Testis (tissue), 3 donors: Measurements from ENCODE around the gene ZNF606. TPM values are rescaled to one million over a fixed set of nuclear protein-coding genes. Genes with fewer than 3 reads are reported as not detected.
"Not testable (repeated sequence)": the region's sequence is repeated elsewhere in the genome, so short reads cannot be mapped to it uniquely, and the experiment has no call there.

Experiments
- DNase-seq: peaks from one replicate; pipeline ENCODE4 v3.0.0-alpha.2; 2019
- H3K27ac ChIP-seq, 2 donors: fragments of 200-600 bp; sonication (generic); one replicate each; pipeline ENCODE4 v1.5.1; 2019
- H3K27me3 ChIP-seq: fragments of 200-600 bp; sonication (generic); one replicate; pipeline ENCODE4 v1.5.1; 2019
- H3K36me3 ChIP-seq: fragments of 200-600 bp; sonication (generic); one replicate; pipeline ENCODE4 v1.5.1; 2017; ENCODE audit warnings: low read depth; ENCODE audit errors: missing control alignments
- H3K4me1 ChIP-seq: fragments of 200-600 bp; sonication (generic); one replicate; pipeline ENCODE4 v1.5.1; 2019
- H3K4me3 ChIP-seq, 2 donors: fragments of 200-600 bp; sonication (generic); one replicate each; pipeline ENCODE4 v1.5.1; 2017 to 2019
- H3K9me3 ChIP-seq: fragments of 200-600 bp; sonication (generic); one replicate; pipeline ENCODE4 v1.5.1; 2017
- CTCF ChIP-seq, 3 experiments: fragments of 450-650 bp in 2 of 3; fragments of 200-600 bp in 1 of 3; sonication (generic) in 1 of 3; IDR thresholded peaks; one replicate each; pipeline ENCODE4 v1.5.1; 2016 to 2019; ENCODE audit warnings: antibody characterized with exemption in 3 of 3, mild to moderate bottlenecking in 2 of 3, moderate library complexity in 1 of 3
- POLR2A ChIP-seq: fragments of 450-650 bp; IDR thresholded peaks from one replicate; pipeline ENCODE4 v1.6.1; 2017; ENCODE audit warnings: antibody characterized with exemption, mild to moderate bottlenecking, moderate library complexity
- WGBS, 2 donors: methylation state at CpG; one replicate each; pipeline ENCODE4 v1.1.5; 2018; 5-methylcytosine and 5-hydroxymethylcytosine counted together
- intact Hi-C: fragments of 100-400 bp; cut with DNase I; formaldehyde crosslinking; loops from one replicate; pipeline ENCODE4 v1.15.1; 2023; ENCODE audit warnings: low total_unique reads
- polyA plus RNA-seq: library from polyadenylated mRNA; stranded (reverse); fragments of 350-450 nt; fragmentation: Illumina TruSeq; extraction: RNeasy Lipid Tissue Mini Kit (QIAGEN cat#74804); gene quantifications from one replicate; pipeline ENCODE4 v1.2.3, GENCODE V29; 2014; ENCODE audit warnings: low read depth, low replicate concordance; ENCODE audit not compliant: insufficient read depth
- total RNA-seq, 2 donors: library from RNA; depleted of rRNA; stranded (reverse); fragments of >200 nt; gene quantifications; one replicate each; pipeline ENCODE4 v1.2.3, GENCODE V29; 2016

The ZNF606 gene
- total and polyA plus RNA-seq, 3 donors from 2014 or later, result 12.1 to 73.9 (median 30.2) TPM

- H3K27ac ChIP-seq, result peak overlapping the region in 1 of 2 donors; percentile 25
- no peaks in the 10 kb centered on the region for H3K9me3 ChIP-seq
Measured at GRCh38 chr19:58009666-58010301, 7.2 kb upstream of the ZNF606 start.

GRCh38 chr19:58009301-58009665, 6.7 kb upstream of the ZNF606 start:
- no peaks in the 10 kb centered on the region for H3K4me1 ChIP-seq
- TF ChIP-seq POLR2A (no peak), CTCF (IDR thresholded peaks at IDR 0.05) (no peak)
- WGBS, 2 donors, result 5 to 6% methylated on average over 8 to 21 of the region's 21 CpGs
- no peaks in the 10 kb centered on the region for H3K9me3 ChIP-seq
- H3K4me3 ChIP-seq, result peak overlapping the region; percentile 46 to 61
- intact Hi-C loops, result no loop called here
- DNase-seq, result no peak
- no peaks in the 10 kb centered on the region for H3K27me3 ChIP-seq
- H3K36me3 ChIP-seq, result no peaks in the 10 kb centered on the region
- H3K27ac ChIP-seq, result no peak overlapping the region

More at GRCh38 chr19:58009666-58010301, 7.2 kb upstream of the ZNF606 start:
- DNase-seq, result peak; percentile 93
- H3K4me3 ChIP-seq, result peak overlapping the region; percentile 46 to 61
- intact Hi-C loops, result no loop called here
- H3K4me1 ChIP-seq, result no peaks in the 10 kb centered on the region
- no peaks in the 10 kb centered on the region for H3K36me3 ChIP-seq
- no peaks in the 10 kb centered on the region for H3K27me3 ChIP-seq
- 9 to 17% methylated on average over 8 to 41 of the region's 41 CpGs for WGBS, 2 donors
- TF ChIP-seq POLR2A (no peak), CTCF (IDR thresholded peaks at IDR 0.05) (no peak)

- H3K27ac ChIP-seq, H3K9me3 ChIP-seq, H3K27me3 ChIP-seq, DNase-seq, H3K4me1 ChIP-seq, H3K36me3 ChIP-seq, intact Hi-C loops: not testable (repeated sequence)
- peak overlapping the region in 1 of 2 donors; percentile 61 for H3K4me3 ChIP-seq
- 26 to 34% methylated on average over 10 of the region's 10 CpGs for WGBS, 2 donors
Measured at GRCh38 chr19:58008877-58009276, 6.3 kb upstream of the ZNF606 start.

GRCh38 chr19:58007285-58007684, 4.7 kb upstream of the ZNF606 start:
- H3K36me3 ChIP-seq, result no peaks in the 10 kb centered on the region
- no peak overlapping the region for H3K4me3 ChIP-seq
- no peak overlapping the region for H3K27ac ChIP-seq
- TF ChIP-seq POLR2A (no peak), CTCF (IDR thresholded peaks at IDR 0.05) (no peak)
- peaks cover 6% of the 10 kb centered on the region for H3K4me1 ChIP-seq
- intact Hi-C loops, result no loop called here
- no peak for DNase-seq
- H3K27me3 ChIP-seq, result no peaks in the 10 kb centered on the region
- H3K9me3 ChIP-seq, result no peaks in the 10 kb centered on the region
- WGBS, 2 donors, result 79 to 83% methylated on average over 1 of the region's 1 CpG

GRCh38 chr19:58003174-58003828, 681 bp upstream of the ZNF606 start:
- Histone ChIP-seq H3K27me3 (no peaks in the 10 kb centered on the region), H3K4me1 (peaks cover 14% of the 10 kb centered on the region), H3K36me3 (no peaks in the 10 kb centered on the region), H3K9me3 (no peaks in the 10 kb centered on the region), H3K4me3 (peak overlapping the region; percentile 90 to 98), H3K27ac (peak overlapping the region; percentile 87 to 89)
- intact Hi-C loops, result no loop called here
- TF ChIP-seq CTCF (IDR thresholded peaks at IDR 0.05), result no peak
- TF ChIP-seq POLR2A, result no peak
- DNase-seq, result peak; percentile 44
- WGBS, 2 donors, result 18 to 22% methylated on average over 31 of the region's 31 CpGs
